GM18507 (cell line): ENCODE data around the gene ADGRG3.
"Not testable (repeated sequence)": the region's sequence is repeated elsewhere in the genome, so short reads cannot be mapped to it uniquely, and the experiment has no call there.

ENCODE experiments used
- DNase-seq: peaks from one replicate; pipeline ENCODE4 v3.0.0; 2011; ENCODE audit warnings: low read depth; ENCODE audit not compliant: insufficient read length; ENCODE audit errors: extremely low spot score
- FAIRE-seq: peaks from 2 replicates; lab custom pipeline; 2011; peaks lifted over from hg19 to GRCh38; lab: Jason Lieb, UNC

Gene ADGRG3

GRCh38 chr16:57728336-57729181, 60.5 kb downstream of the ADGRG3 start:
- DNase-seq (no peak), FAIRE-seq (no peak)

GRCh38 chr16:57729182-57729484, 61.0 kb downstream of the ADGRG3 start:
- DNase-seq (no peak), FAIRE-seq (no peak)

GRCh38 chr16:57729852-57730251, 61.7 kb downstream of the ADGRG3 start:
- not testable (repeated sequence) for DNase-seq, FAIRE-seq

GRCh38 chr16:57730771-57731730, 62.9 kb downstream of the ADGRG3 start:
- DNase-seq (no peak), FAIRE-seq (no peak)

- DNase-seq (no peak), FAIRE-seq (no peak)
Observed at GRCh38 chr16:57732037-57732436, 63.9 kb downstream of the ADGRG3 start.

GRCh38 chr16:57732714-57733113, 64.6 kb downstream of the ADGRG3 start:
- DNase-seq (no peak), FAIRE-seq (no peak)

- DNase-seq (no peak), FAIRE-seq (no peak)
Observed at GRCh38 chr16:57734308-57734924, 66.3 kb downstream of the ADGRG3 start.

- peak; percentile 95 for DNase-seq
- peak; percentile 99 for FAIRE-seq
Observed at GRCh38 chr16:57734925-57735754, 67.0 kb downstream of the ADGRG3 start.

- no peak for DNase-seq
Observed at GRCh38 chr16:57735755-57736418, 67.8 kb downstream of the ADGRG3 start, which contains the start of gene KATNB1. TSS of gene KATNB1 (plus strand) at chr16:57735770. CDS start at chr16:57737244, 1,474 bp downstream.

GRCh38 chr16:57736419-57737351, 68.6 kb downstream of the ADGRG3 start:
- peak; percentile 29 for FAIRE-seq
- no peak for DNase-seq

More at GRCh38 chr16:57735755-57736418, 67.8 kb downstream of the ADGRG3 start, which contains the start of gene KATNB1:
- no peak for FAIRE-seq

- FAIRE-seq (no peak), DNase-seq (no peak)
Observed at GRCh38 chr16:57738844-57739243, 70.7 kb downstream of the ADGRG3 start.
